IPS-18a (cell line): ENCODE data around the gene FBXW4.

Experiments
- H3K27ac ChIP-seq: one replicate; pipeline ENCODE4 v1.5.1; 2013; ENCODE audit warnings: low read length
- H3K27me3 ChIP-seq: one replicate; pipeline ENCODE4 v1.6.1; 2013; ENCODE audit warnings: mild to moderate bottlenecking, low read length; ENCODE audit not compliant: control insufficient read depth, insufficient read depth
- H3K36me3 ChIP-seq: one replicate; pipeline ENCODE4 v1.6.1; 2013; ENCODE audit warnings: low read depth, low read length; ENCODE audit not compliant: control insufficient read depth
- H3K4me1 ChIP-seq: one replicate; pipeline ENCODE4 v1.6.1; 2013; ENCODE audit warnings: low read depth, low read length; ENCODE audit not compliant: control insufficient read depth
- H3K4me3 ChIP-seq: one replicate; pipeline ENCODE4 v1.5.1; 2013; ENCODE audit warnings: low read length
- H3K9ac ChIP-seq: one replicate; pipeline ENCODE4 v1.6.1; 2013; ENCODE audit warnings: mild to moderate bottlenecking, low read length, moderate library complexity
- H3K9me3 ChIP-seq: one replicate; pipeline ENCODE4 v1.6.1; 2013; ENCODE audit warnings: low read depth, low read length; ENCODE audit not compliant: control insufficient read depth

FBXW4 gene

GRCh38 chr10:101568054-101568745 is 126.8 kb downstream of the FBXW4 start:
- H3K27me3 ChIP-seq = peaks cover 82% of the 10 kb centered on the region

GRCh38 chr10:101567165-101568006 is 127.6 kb downstream of the FBXW4 start:
- no peak overlapping the region for H3K4me3 ChIP-seq
- peaks cover 75% of the 10 kb centered on the region for H3K27me3 ChIP-seq
- H3K36me3 ChIP-seq = no peaks in the 10 kb centered on the region
- no peaks in the 10 kb centered on the region for H3K9me3 ChIP-seq
- H3K9ac ChIP-seq = no peak overlapping the region
- no peaks in the 10 kb centered on the region for H3K4me1 ChIP-seq
- H3K27ac ChIP-seq = no peak overlapping the region

More at GRCh38 chr10:101568054-101568745, 126.8 kb downstream of the FBXW4 start:
- H3K9me3 ChIP-seq = no peaks in the 10 kb centered on the region
- H3K4me3 ChIP-seq = no peak overlapping the region
- no peaks in the 10 kb centered on the region for H3K36me3 ChIP-seq
- no peaks in the 10 kb centered on the region for H3K4me1 ChIP-seq
- no peak overlapping the region for H3K27ac ChIP-seq
- H3K9ac ChIP-seq = no peak overlapping the region

GRCh38 chr10:101566333-101567164 is 128.4 kb downstream of the FBXW4 start:
- H3K4me1 ChIP-seq = no peaks in the 10 kb centered on the region
- no peak overlapping the region for H3K4me3 ChIP-seq
- H3K9ac ChIP-seq = no peak overlapping the region
- H3K27ac ChIP-seq = no peak overlapping the region
- H3K27me3 ChIP-seq = peaks cover 67% of the 10 kb centered on the region
- H3K36me3 ChIP-seq = no peaks in the 10 kb centered on the region
- no peaks in the 10 kb centered on the region for H3K9me3 ChIP-seq

GRCh38 chr10:101565936-101566332 is 129.0 kb downstream of the FBXW4 start:
- Histone ChIP-seq H3K27me3 (peaks cover 61% of the 10 kb centered on the region), H3K9me3 (no peaks in the 10 kb centered on the region), H3K9ac (no peak overlapping the region), H3K4me1 (no peaks in the 10 kb centered on the region), H3K4me3 (no peak overlapping the region), H3K27ac (no peak overlapping the region), H3K36me3 (no peaks in the 10 kb centered on the region)

- no peaks in the 10 kb centered on the region for H3K4me1 ChIP-seq
- H3K9me3 ChIP-seq = no peaks in the 10 kb centered on the region
- peaks cover 56% of the 10 kb centered on the region for H3K27me3 ChIP-seq
- no peaks in the 10 kb centered on the region for H3K36me3 ChIP-seq
- H3K9ac ChIP-seq = no peak overlapping the region
- H3K27ac ChIP-seq = no peak overlapping the region
- no peak overlapping the region for H3K4me3 ChIP-seq
Observed at GRCh38 chr10:101565370-101565900, 129.5 kb downstream of the FBXW4 start.

- H3K36me3 ChIP-seq = no peaks in the 10 kb centered on the region
- H3K9ac ChIP-seq = no peak overlapping the region
- no peak overlapping the region for H3K27ac ChIP-seq
- H3K9me3 ChIP-seq = no peaks in the 10 kb centered on the region
- H3K27me3 ChIP-seq = peaks cover 50% of the 10 kb centered on the region
- no peaks in the 10 kb centered on the region for H3K4me1 ChIP-seq
- H3K4me3 ChIP-seq = no peak overlapping the region
Observed at GRCh38 chr10:101564490-101564991, 130.4 kb downstream of the FBXW4 start.

GRCh38 chr10:101563497-101564040 is 131.4 kb downstream of the FBXW4 start:
- Histone ChIP-seq H3K4me1 (no peaks in the 10 kb centered on the region), H3K27me3 (peaks cover 40% of the 10 kb centered on the region)

GRCh38 chr10:101563007-101563406 is 132.0 kb downstream of the FBXW4 start:
- Histone ChIP-seq H3K27me3 (peaks cover 35% of the 10 kb centered on the region), H3K27ac (no peak overlapping the region), H3K36me3 (no peaks in the 10 kb centered on the region), H3K9ac (no peak overlapping the region), H3K4me3 (no peak overlapping the region), H3K4me1 (no peaks in the 10 kb centered on the region), H3K9me3 (no peaks in the 10 kb centered on the region)

More at GRCh38 chr10:101563497-101564040, 131.4 kb downstream of the FBXW4 start:
- Histone ChIP-seq H3K36me3 (no peaks in the 10 kb centered on the region), H3K27ac (no peak overlapping the region), H3K9ac (no peak overlapping the region), H3K9me3 (no peaks in the 10 kb centered on the region), H3K4me3 (no peak overlapping the region)

- Histone ChIP-seq H3K36me3 (no peaks in the 10 kb centered on the region), H3K9me3 (no peaks in the 10 kb centered on the region), H3K27ac (no peak overlapping the region), H3K4me1 (no peaks in the 10 kb centered on the region), H3K9ac (no peak overlapping the region), H3K4me3 (no peak overlapping the region), H3K27me3 (peaks cover 27% of the 10 kb centered on the region)
Observed at GRCh38 chr10:101562231-101562630, 132.7 kb downstream of the FBXW4 start.

- H3K27me3 ChIP-seq = peaks cover 18% of the 10 kb centered on the region
- H3K4me3 ChIP-seq = no peak overlapping the region
- H3K4me1 ChIP-seq = no peaks in the 10 kb centered on the region
- no peaks in the 10 kb centered on the region for H3K36me3 ChIP-seq
- no peak overlapping the region for H3K27ac ChIP-seq
- H3K9ac ChIP-seq = no peak overlapping the region
- no peaks in the 10 kb centered on the region for H3K9me3 ChIP-seq
Observed at GRCh38 chr10:101561068-101561915, 133.7 kb downstream of the FBXW4 start.
